Measurements from ENCODE around the gene GRB7. TPM values are rescaled to one million over a fixed set of nuclear protein-coding genes. Genes with fewer than 3 reads are reported as not detected.
A peak's percentile ranks its signal among the peaks of the same experiment; 100 is the strongest.

GRB7 gene
- total RNA-seq = 10 to 100 TPM in 2 of 3 donors, not detected in 1; 27.9 to 69.2 TPM

- DNase-seq (ENCODE audit: low spot score in 2 of 2) = peak; percentile 91
- intact Hi-C loops (cut with DNase I; ENCODE audit: low total_unique reads) = no loop called here
These were observed at the start of gene GRB7 for GRCh38 chr17:39737760-39738567. Gene GRB7 (plus strand): TSS chr17:39737938. CDS start chr17:39742302, 4,364 bp downstream.

GRCh38 chr17:39688475-39688835, 49.3 kb upstream of the GRB7 start:
- peak overlapping the region; percentile 60 to 76 (median 60) for H3K4me3 ChIP-seq
- TF ChIP-seq POLR2AphosphoS5 (IDR thresholded peaks at IDR 0.05) (no peak), POLR2A (IDR thresholded peaks at IDR 0.05) (no peak)
- H3K4me1 ChIP-seq = peaks cover 6 to 10% of the 10 kb centered on the region in 2 donors
- no peak for DNase-seq (ENCODE audit: low spot score in 2 of 2)
- H3K27me3 ChIP-seq = no peaks in the 10 kb centered on the region
- H3K9me3 ChIP-seq = no peaks in the 10 kb centered on the region
- intact Hi-C loops (cut with DNase I; ENCODE audit: low total_unique reads) = no loop called here
- no peaks in the 10 kb centered on the region for H3K36me3 ChIP-seq
- peak overlapping the region; percentile 90 to 93 for H3K27ac ChIP-seq

More at GRCh38 chr17:39737760-39738567, at the start of gene GRB7:
- peak within 1 kb of the TSS; percentile 99 for H3K27ac ChIP-seq
- no peaks in the 10 kb centered on the region for H3K27me3 ChIP-seq
- no peaks in the 10 kb centered on the region for H3K36me3 ChIP-seq
- H3K4me1 ChIP-seq = no peaks in the 10 kb centered on the region
- H3K9me3 ChIP-seq = no peaks in the 10 kb centered on the region
- TF ChIP-seq POLR2AphosphoS5 (IDR thresholded peaks at IDR 0.05) (peak; percentile 9 to 77 (median 35)), CTCF (IDR thresholded peaks at IDR 0.05) (no peak), POLR2A (IDR thresholded peaks at IDR 0.05) (peak; percentile 54)
- H3K4me3 ChIP-seq = peak within 1 kb of the TSS; percentile 20 to 72 (median 71)

GRCh38 chr17:39688945-39689344, 48.8 kb upstream of the GRB7 start:
- H3K27ac ChIP-seq = no peak overlapping the region
- DNase-seq (ENCODE audit: low spot score in 2 of 2) = no peak
- H3K4me1 ChIP-seq = peaks cover 6 to 10% of the 10 kb centered on the region in 2 donors
- TF ChIP-seq POLR2A (IDR thresholded peaks at IDR 0.05) (no peak), CTCF (IDR thresholded peaks at IDR 0.05) (no peak), POLR2AphosphoS5 (IDR thresholded peaks at IDR 0.05) (no peak)
- H3K9me3 ChIP-seq = no peaks in the 10 kb centered on the region
- intact Hi-C loops (cut with DNase I; ENCODE audit: low total_unique reads) = no loop called here
- H3K4me3 ChIP-seq = peak overlapping the region in 1 of 3 donors; percentile 76
- no peaks in the 10 kb centered on the region for H3K36me3 ChIP-seq
- no peaks in the 10 kb centered on the region for H3K27me3 ChIP-seq

GRCh38 chr17:39694593-39694992, 43.1 kb upstream of the GRB7 start:
- H3K4me1 ChIP-seq = no peaks in the 10 kb centered on the region
- intact Hi-C loops (cut with DNase I; ENCODE audit: low total_unique reads) = no loop called here
- H3K9me3 ChIP-seq = no peaks in the 10 kb centered on the region
- no peaks in the 10 kb centered on the region for H3K27me3 ChIP-seq
- H3K36me3 ChIP-seq = no peaks in the 10 kb centered on the region
- no peak for DNase-seq (ENCODE audit: low spot score in 2 of 2)
- H3K27ac ChIP-seq = no peak overlapping the region
- H3K4me3 ChIP-seq = no peak overlapping the region
- TF ChIP-seq POLR2A (IDR thresholded peaks at IDR 0.05) = no peak
- no peak for TF ChIP-seq CTCF (IDR thresholded peaks at IDR 0.05)
- TF ChIP-seq POLR2AphosphoS5 (IDR thresholded peaks at IDR 0.05) = no peak

- no peaks in the 10 kb centered on the region for H3K27me3 ChIP-seq
- no peaks in the 10 kb centered on the region for H3K9me3 ChIP-seq
- no peak overlapping the region for H3K27ac ChIP-seq
- H3K4me3 ChIP-seq = no peak overlapping the region
- intact Hi-C loops (cut with DNase I; ENCODE audit: low total_unique reads) = no loop called here
- H3K36me3 ChIP-seq = no peaks in the 10 kb centered on the region
- no peaks in the 10 kb centered on the region for H3K4me1 ChIP-seq
- no peak for DNase-seq (ENCODE audit: low spot score in 2 of 2)
- no peak for TF ChIP-seq POLR2AphosphoS5 (IDR thresholded peaks at IDR 0.05)
- TF ChIP-seq CTCF (IDR thresholded peaks at IDR 0.05) = no peak
- no peak for TF ChIP-seq POLR2A (IDR thresholded peaks at IDR 0.05)
These were observed 42.7 kb upstream of the GRB7 start for GRCh38 chr17:39695089-39695474.
